B cell (primary cell): ENCODE data around the gene PLAU. TPM values are rescaled to one million over a fixed set of nuclear protein-coding genes. Genes with fewer than 3 reads are reported as not detected.
"Not testable (repeated sequence)": the region's sequence is repeated elsewhere in the genome, so short reads cannot be mapped to it uniquely, and the experiment has no call there.

Experiments
- ATAC-seq: fragments of 200-7000 bp; cut with Tn5 transposase; one replicate; pipeline ENCODE4 v1.10.0; 2021; ENCODE audit warnings: low read depth, mild to moderate bottlenecking, moderate number of reproducible peaks, moderate library complexity
- CTCF ChIA-PET: fragments of 350-600 bp; sonication (Branson Sonifier 250); formaldehyde crosslinking; loops from one replicate; lab custom pipeline; 2021; ENCODE audit warnings: antibody characterized with exemption, inconsistent platforms; lab: Charles Lee
- POLR2A ChIA-PET: fragments of 350-600 bp; sonication (Branson Sonifier 250); formaldehyde crosslinking; loops from one replicate; lab custom pipeline; 2021; ENCODE audit warnings: antibody characterized with exemption; lab: Charles Lee
- DNase-seq: peaks from one replicate; pipeline ENCODE4 v3.0.0; 2013
- H2AFZ ChIP-seq: 2 replicates; pipeline ENCODE4 v1.6.1; 2012; ENCODE audit warnings: mild to moderate bottlenecking, low read depth, low read length; ENCODE audit not compliant: insufficient read depth, poor library complexity, severe bottlenecking
- H3K27ac ChIP-seq, 2 donors: 1 replicate in 1 of 2; 2 replicates in 1 of 2; pipeline ENCODE4 v1.5.1; 2012 to 2013; ENCODE audit warnings: low read length in 2 of 2, mild to moderate bottlenecking in 2 of 2, moderate library complexity in 1 of 2
- H3K27me3 ChIP-seq, 4 experiments: fragments of 200-600 bp in 1 of 4; sonication (generic) in 1 of 4; replicated peaks in 1 of 4; 1 replicate in 2 of 4; 2 replicates in 2 of 4; pipeline versions ENCODE4 v1.6.1 to v1.7.0; 2013 to 2016; ENCODE audit warnings: low read length in 3 of 4, mild to moderate bottlenecking in 2 of 4, mixed read lengths in 1 of 4, moderate library complexity in 1 of 4; ENCODE audit not compliant: insufficient read depth in 4 of 4, control insufficient read depth in 3 of 4; ENCODE audit errors: control extremely low read depth in 1 of 4
- H3K36me3 ChIP-seq, 2 experiments: replicated peaks in 1 of 2; 1 replicate in 1 of 2; 2 replicates in 1 of 2; pipeline versions ENCODE4 v1.6.1 to v1.7.1; 2013; ENCODE audit warnings: low read length in 1 of 2; ENCODE audit not compliant: insufficient read depth in 2 of 2, control insufficient read depth in 1 of 2; ENCODE audit errors: control extremely low read depth in 1 of 2, extremely low read depth in 1 of 2
- H3K4me1 ChIP-seq, 2 donors: fragments of 200-600 bp in 1 of 2; sonication (generic) in 1 of 2; 1 replicate in 1 of 2; 2 replicates in 1 of 2; pipeline versions ENCODE4 v1.5.1 to v1.6.1; 2013 to 2017; ENCODE audit warnings: low read length in 2 of 2; ENCODE audit not compliant: control insufficient read depth in 2 of 2, insufficient read depth in 2 of 2
- H3K4me2 ChIP-seq: replicated peaks from 2 replicates; pipeline ENCODE3; 2012; ENCODE audit warnings: mild to moderate bottlenecking, low read depth, low read length; ENCODE audit not compliant: poor library complexity, severe bottlenecking
- H3K4me3 ChIP-seq, 5 experiments: fragments of 200-600 bp in 1 of 5; sonication (generic) in 1 of 5; 1 replicate in 3 of 5; 2 replicates in 2 of 5; pipeline versions ENCODE4 v1.5.1 to v1.7.0; 2011 to 2016; ENCODE audit warnings: low read length in 4 of 5, mild to moderate bottlenecking in 4 of 5, low read depth in 2 of 5, control low read depth in 1 of 5, moderate library complexity in 1 of 5; ENCODE audit not compliant: insufficient read depth in 1 of 5; ENCODE audit errors: control extremely low read depth in 1 of 5, extremely low read depth in 1 of 5
- H3K79me2 ChIP-seq: fragments of 200-600 bp; sonication (generic); one replicate; pipeline ENCODE4 v1.6.0; 2016; ENCODE audit warnings: low read length; ENCODE audit not compliant: control insufficient read depth, insufficient read depth
- H3K9ac ChIP-seq: fragments of 200-600 bp; sonication (generic); 2 replicates; pipeline ENCODE4 v1.6.1; 2017; ENCODE audit warnings: mild to moderate bottlenecking, low read length, moderate library complexity
- H3K9me3 ChIP-seq, 3 donors: one replicate each; pipeline versions ENCODE4 v1.6.1 to v1.7.1; 2013; ENCODE audit warnings: low read length in 2 of 3; ENCODE audit not compliant: control insufficient read depth in 2 of 3, insufficient read depth in 1 of 3; ENCODE audit errors: control extremely low read depth in 1 of 3
- H4K20me1 ChIP-seq: 2 replicates; pipeline ENCODE4 v1.6.0; 2012; ENCODE audit warnings: mild to moderate bottlenecking, low read length; ENCODE audit not compliant: insufficient read depth, control insufficient read depth, poor library complexity, severe bottlenecking
- H3K27ac Mint-ChIP-seq: one replicate; pipeline ENCODE4 v1.8.0; 2021; ENCODE audit warnings: mixed read lengths
- H3K27me3 Mint-ChIP-seq: one replicate; pipeline ENCODE4 v1.8.0; 2021; ENCODE audit warnings: mixed read lengths
- H3K4me1 Mint-ChIP-seq: one replicate; pipeline ENCODE4 v1.8.0; 2021; ENCODE audit warnings: mixed read lengths
- H3K4me3 Mint-ChIP-seq: one replicate; pipeline ENCODE4 v1.8.0; 2021; ENCODE audit warnings: mixed read lengths
- H3K9me3 Mint-ChIP-seq: one replicate; pipeline ENCODE4 v1.8.0; 2022; ENCODE audit warnings: mixed read lengths; ENCODE audit not compliant: insufficient read depth
- CTCF ChIP-seq: fragments of 200-600 bp; IDR thresholded peaks from one replicate; pipeline ENCODE4 v1.8.0; 2022; ENCODE audit warnings: antibody characterized with exemption, mild to moderate bottlenecking
- EZH2 ChIP-seq: IDR thresholded peaks from 2 replicates; pipeline ENCODE4 v1.6.1; 2012; ENCODE audit warnings: borderline replicate concordance, low read depth, mild to moderate bottlenecking, moderate library complexity, low read length; ENCODE audit not compliant: insufficient read depth, poor library complexity, severe bottlenecking
- WGBS: methylation state at CpG from one replicate; pipeline ENCODE4 v1.1.5; 2013; ENCODE audit warnings: missing lambda C conversion rate; ENCODE audit not compliant: insufficient coverage; 5-methylcytosine and 5-hydroxymethylcytosine counted together
- intact Hi-C: fragments of 100-400 bp; cut with micrococcal nuclease; formaldehyde crosslinking; loops from one replicate; pipeline ENCODE4 v1.10.0; 2022
- polyA plus RNA-seq: library from polyadenylated mRNA; depleted of rRNA; stranded (reverse); fragments of >200 nt; gene quantifications from 2 replicates; pipeline ENCODE4 v1.2.3, GENCODE V29; 2012
- total RNA-seq, 2 donors: library from RNA; stranded (reverse); fragments of 120-200 nt in 1 of 2; gene quantifications; 1 replicate in 1 of 2; 2 replicates in 1 of 2; pipeline versions ENCODE4 v1.2.3 to v1.2.4, GENCODE V29; 2013 to 2022

The PLAU gene
- total and polyA plus RNA-seq, 2 donors (not counting 1 experiment from before 2014, with no cell fraction given): 0.04 TPM; not detected in 1

- ATAC-seq (no peak), DNase-seq (peak; percentile 29)
- H3K79me2 ChIP-seq: no peaks in the 10 kb centered on the region
- 78% methylated on average over 3 of the region's 6 CpGs for WGBS
- intact Hi-C loops: loop anchor here (5.0 kb wide), 2 partner anchors 123 to 1158 kb away; no protein-coding TSS in a partner anchor
- H3K9me3 Mint-ChIP-seq: no peaks in the 10 kb centered on the region
- peak overlapping the region; percentile 59 for H2AFZ ChIP-seq
- H3K9me3 ChIP-seq: peaks cover 0 to 5% (median 0%) of the 10 kb centered on the region in 3 donors
- no peaks in the 10 kb centered on the region for H3K27me3 Mint-ChIP-seq
- no peaks in the 10 kb centered on the region for H4K20me1 ChIP-seq
- peak overlapping the region; percentile 27 to 71 for H3K27ac ChIP-seq
- no peak overlapping the region for H3K9ac ChIP-seq
- H3K4me2 ChIP-seq: peak overlapping the region; percentile 43
- no peaks in the 10 kb centered on the region for H3K36me3 ChIP-seq
- ChIA-PET CTCF (interaction anchor here (0.6 to 2.9 kb wide), 9 partner anchors 16 to 80 kb away, joined by 3 to 14 read pairs (median 5); partner anchors contain the start of gene VCL), POLR2A (interaction anchor here (1.0 kb wide), 1 partner anchor 14 kb away, joined by 5 read pairs; no protein-coding TSS in a partner anchor)
- TF ChIP-seq CTCF (no peak), EZH2 (no peak)
- peaks cover 50 to 54% of the 10 kb centered on the region in 2 donors for H3K4me1 ChIP-seq
- peak overlapping the region in 1 of 5 experiments; percentile 6 for H3K4me3 ChIP-seq
- peak overlapping the region; percentile 55 for H3K4me3 Mint-ChIP-seq
- H3K27me3 ChIP-seq: no peaks in the 10 kb centered on the region
- H3K4me1 Mint-ChIP-seq: peaks cover 53% of the 10 kb centered on the region
- peak overlapping the region; percentile 99 for H3K27ac Mint-ChIP-seq
These were observed 48.7 kb downstream of the PLAU start for GRCh38 chr10:73959484-73960243.

GRCh38 chr10:73962386-73962785 is 51.5 kb downstream of the PLAU start:
- H3K27ac Mint-ChIP-seq: peak overlapping the region; percentile 65
- 100% methylated on average over 2 of the region's 2 CpGs for WGBS
- H3K4me3 ChIP-seq: no peak overlapping the region
- no peaks in the 10 kb centered on the region for H3K36me3 ChIP-seq
- ChIA-PET CTCF (interaction anchor here (0.7 to 1.2 kb wide), 3 partner anchors 22 to 868 kb away, joined by 3 read pairs; no protein-coding TSS in a partner anchor), POLR2A (no interaction called here)
- intact Hi-C loops: no loop called here
- H3K27me3 ChIP-seq: no peaks in the 10 kb centered on the region
- TF ChIP-seq CTCF: no peak
- no peak for TF ChIP-seq EZH2
- H4K20me1 ChIP-seq: no peaks in the 10 kb centered on the region
- peaks cover 0 to 5% (median 0%) of the 10 kb centered on the region in 3 donors for H3K9me3 ChIP-seq
- ATAC-seq: no peak
- DNase-seq: no peak
- peaks cover 30% of the 10 kb centered on the region for H3K4me1 Mint-ChIP-seq
- H2AFZ ChIP-seq: no peak overlapping the region
- no peaks in the 10 kb centered on the region for H3K79me2 ChIP-seq
- no peak overlapping the region for H3K4me3 Mint-ChIP-seq
- H3K4me2 ChIP-seq: no peak overlapping the region
- H3K9me3 Mint-ChIP-seq: no peaks in the 10 kb centered on the region
- H3K4me1 ChIP-seq: peaks cover 33 to 38% of the 10 kb centered on the region in 2 donors
- no peak overlapping the region for H3K9ac ChIP-seq
- no peak overlapping the region for H3K27ac ChIP-seq
- no peaks in the 10 kb centered on the region for H3K27me3 Mint-ChIP-seq

GRCh38 chr10:73963533-73963932 is 52.6 kb downstream of the PLAU start:
- POLR2A ChIA-PET, DNase-seq, H2AFZ ChIP-seq, ATAC-seq, H3K4me3 ChIP-seq, H3K9ac ChIP-seq, H3K27ac ChIP-seq, H4K20me1 ChIP-seq, H3K36me3 ChIP-seq, H3K27ac Mint-ChIP-seq, H3K79me2 ChIP-seq, intact Hi-C loops, H3K4me3 Mint-ChIP-seq, H3K27me3 ChIP-seq, H3K9me3 ChIP-seq, H3K27me3 Mint-ChIP-seq, H3K4me2 ChIP-seq, H3K9me3 Mint-ChIP-seq: not testable (repeated sequence)
- WGBS: 94% methylated on average over 5 of the region's 12 CpGs
- peaks cover 26% of the 10 kb centered on the region for H3K4me1 Mint-ChIP-seq
- CTCF ChIA-PET: interaction anchor here (0.5 to 1.0 kb wide), 3 partner anchors 23 to 1038 kb away, joined by 3 to 4 read pairs (median 3); no protein-coding TSS in a partner anchor
- peaks cover 23 to 26% of the 10 kb centered on the region in 2 donors for H3K4me1 ChIP-seq
